ENCODE results near the gene FAAP20. TPM values are rescaled to one million over a fixed set of nuclear protein-coding genes. Genes with fewer than 3 reads are reported as not detected.

FAAP20 gene
- total RNA-seq, 2 experiments from 2014 or later = 48.2 to 54.4 TPM

- intact Hi-C loops (cut with micrococcal nuclease) = no loop called here
- Mint-ChIP-seq H3K4me1 (ENCODE audit: low read depth) (peaks cover 14% of the 10 kb centered on the region), H3K27me3 (ENCODE audit: low read depth) (no peaks in the 10 kb centered on the region), H3K27ac (peak overlapping the region; percentile 84), H3K9me3 (no peaks in the 10 kb centered on the region), H3K4me3 (peak overlapping the region; percentile 98), H3K36me3 (ENCODE audit: low read depth) (peaks cover 20% of the 10 kb centered on the region)
- CTCF ChIA-PET = interaction anchor here (1.1 to 1.3 kb wide), 2 partner anchors 25 to 34 kb away, joined by 3 to 4 read pairs; partner anchors contain the start of gene FAAP20
- peak; percentile 65 for DNase-seq
Measured at GRCh38 chr1:2229037-2229864, 34.7 kb upstream of the FAAP20 start.

- CTCF ChIA-PET = interaction anchor here (1.1 kb wide), 1 partner anchor 24 kb away, joined by 3 read pairs; no protein-coding TSS in a partner anchor
- H3K27me3 Mint-ChIP-seq (ENCODE audit: low read depth) = no peaks in the 10 kb centered on the region
- DNase-seq = peak; percentile 39
Measured at GRCh38 chr1:2228694-2229036, 34.1 kb upstream of the FAAP20 start.

DNA sequence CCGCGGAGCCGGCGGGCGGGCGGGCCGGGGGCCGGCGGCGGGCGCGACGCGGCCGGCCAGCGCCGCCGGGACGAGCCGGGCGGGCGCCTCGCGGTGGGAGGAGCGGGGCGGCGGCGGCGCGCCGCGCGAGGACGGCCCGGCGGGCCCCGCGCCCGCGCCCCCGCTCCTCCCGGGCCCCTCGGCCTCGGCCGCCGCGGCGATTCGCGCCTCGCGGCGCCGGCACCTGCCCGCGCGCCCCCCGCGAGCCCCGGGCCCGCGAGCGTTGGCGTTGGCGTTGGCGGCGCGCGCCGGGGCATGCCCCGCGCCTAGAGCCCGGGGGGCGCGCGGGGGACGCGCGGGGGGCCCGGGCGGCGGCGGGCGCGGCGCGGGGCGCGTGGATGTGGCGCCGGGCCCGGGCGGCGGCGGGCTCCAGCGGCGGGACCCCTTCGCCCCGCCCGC is 33.6 kb upstream of the FAAP20 start, which contains the start of gene SKI:
Gene SKI (plus strand): TSS at position 163 of the 438 bp plus-strand sequence. CDS start 448 bp downstream, outside the sequence.
- DNase-seq = no peak
- intact Hi-C loops (cut with micrococcal nuclease) = no loop called here
- CTCF ChIA-PET = interaction anchor here (1.1 kb wide), 1 partner anchor 24 kb away, joined by 3 read pairs; no protein-coding TSS in a partner anchor
- H3K36me3 Mint-ChIP-seq (ENCODE audit: low read depth) = peaks cover 18% of the 10 kb centered on the region
- H3K9me3 Mint-ChIP-seq = no peaks in the 10 kb centered on the region
- peak within 1 kb of the TSS; percentile 84 for H3K27ac Mint-ChIP-seq
- H3K27me3 Mint-ChIP-seq (ENCODE audit: low read depth) = no peaks in the 10 kb centered on the region
- H3K4me1 Mint-ChIP-seq (ENCODE audit: low read depth) = peaks cover 4% of the 10 kb centered on the region
- peak within 1 kb of the TSS; percentile 98 for H3K4me3 Mint-ChIP-seq

More at GRCh38 chr1:2228694-2229036, 34.1 kb upstream of the FAAP20 start:
- Mint-ChIP-seq H3K4me1 (ENCODE audit: low read depth) (peaks cover 9% of the 10 kb centered on the region), H3K4me3 (peak overlapping the region; percentile 98), H3K27ac (peak overlapping the region; percentile 84), H3K9me3 (no peaks in the 10 kb centered on the region), H3K36me3 (ENCODE audit: low read depth) (peaks cover 19% of the 10 kb centered on the region)
- intact Hi-C loops (cut with micrococcal nuclease) = no loop called here

DNA sequence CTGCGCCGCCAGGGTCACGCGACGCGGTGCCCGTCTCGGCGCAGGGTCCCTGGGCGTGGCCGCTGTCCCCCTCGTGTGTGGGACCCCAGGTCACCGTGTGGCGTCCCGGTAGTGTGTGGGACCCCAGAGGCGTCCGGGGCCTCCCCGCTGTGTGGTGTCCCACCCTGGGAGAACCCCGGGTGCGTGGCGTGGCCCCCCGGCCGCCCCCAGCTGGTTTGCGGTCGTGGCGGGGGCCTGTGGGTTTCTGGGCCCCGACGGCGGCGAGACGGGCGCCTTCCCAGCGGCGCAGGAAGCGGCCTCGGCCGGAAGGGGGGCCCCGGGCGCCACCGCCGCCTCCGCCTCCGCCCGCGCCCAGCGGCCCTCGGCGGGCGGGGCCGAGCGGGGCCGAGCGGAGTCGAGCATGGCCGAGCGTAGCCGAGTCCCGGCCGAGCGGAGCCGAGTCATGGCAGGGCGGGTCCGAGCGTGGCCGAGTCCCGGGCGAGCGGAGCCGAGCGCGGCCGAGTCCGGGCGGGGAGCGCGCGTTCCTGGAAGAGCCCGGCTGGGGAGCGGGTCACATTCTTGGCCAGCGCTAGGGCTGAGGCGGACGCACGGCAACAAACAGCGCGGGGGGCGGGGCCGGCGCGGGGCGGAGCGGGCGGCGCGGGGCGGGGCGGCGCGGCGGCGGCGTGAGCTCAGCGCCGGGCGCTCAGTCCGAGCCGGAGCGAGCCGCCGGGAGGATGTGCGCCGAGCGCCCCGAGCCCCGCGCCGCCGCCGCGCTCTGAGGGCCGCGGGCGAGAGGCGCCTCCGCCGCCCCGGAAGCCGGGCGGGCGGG is 33.0 kb upstream of the FAAP20 start:
- Mint-ChIP-seq H3K4me3 (peak overlapping the region; percentile 61), H3K27me3 (ENCODE audit: low read depth) (no peaks in the 10 kb centered on the region), H3K9me3 (no peaks in the 10 kb centered on the region), H3K27ac (no peak overlapping the region), H3K4me1 (ENCODE audit: low read depth) (no peaks in the 10 kb centered on the region), H3K36me3 (ENCODE audit: low read depth) (peaks cover 18% of the 10 kb centered on the region)
- CTCF ChIA-PET = interaction anchor here (0.5 kb wide), 1 partner anchor 28 kb away, joined by 3 read pairs; no protein-coding TSS in a partner anchor
- peak; percentile 95 for DNase-seq
- intact Hi-C loops (cut with micrococcal nuclease) = loop anchor here (2.0 kb wide), 1 partner anchor 15 kb away; no protein-coding TSS in a partner anchor

DNA sequence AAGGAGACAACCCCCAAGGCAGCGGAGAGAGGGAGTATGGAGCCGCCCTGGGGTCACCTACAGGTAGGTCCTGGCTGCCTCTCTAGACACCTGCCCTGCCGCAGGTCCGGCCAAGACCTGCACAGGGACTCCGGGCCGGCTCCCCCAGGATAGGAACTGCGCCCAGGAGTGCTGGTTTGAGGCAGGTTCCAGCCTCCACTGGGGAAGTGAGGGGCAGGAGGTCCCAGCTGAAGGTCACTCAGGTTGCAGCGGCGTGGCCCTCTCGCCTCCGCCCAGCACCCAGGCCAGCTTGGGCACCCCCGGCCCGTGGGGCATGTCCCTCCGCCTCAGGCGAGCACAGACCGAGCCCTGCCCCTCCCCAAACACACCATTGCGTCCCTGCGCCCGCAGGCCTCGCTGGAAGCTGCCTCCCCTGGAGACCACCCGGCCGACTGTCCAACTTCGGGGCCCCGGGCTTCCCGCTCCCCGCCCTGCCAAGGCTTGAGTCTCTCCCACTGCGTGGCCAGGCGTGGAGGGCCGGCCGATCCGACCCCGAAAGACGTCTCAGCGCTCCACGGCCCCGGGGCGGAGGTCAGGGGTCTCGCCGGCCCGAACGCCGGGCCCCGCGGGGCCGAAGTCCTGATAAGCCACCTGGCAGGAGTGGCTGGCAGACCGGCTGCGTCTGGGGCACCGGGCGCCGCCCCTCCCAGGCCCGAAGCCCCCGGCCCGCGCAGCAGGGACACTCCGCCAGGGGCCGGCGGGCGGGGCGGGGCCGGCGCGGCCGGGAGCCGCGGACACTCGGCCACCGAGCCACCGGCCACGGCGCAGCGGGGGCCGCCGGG is 32.2 kb upstream of the FAAP20 start:
- CTCF ChIA-PET = interaction anchor here (0.5 kb wide), 1 partner anchor 460 kb away, joined by 5 read pairs; no protein-coding TSS in a partner anchor
- no peak for DNase-seq
- no peaks in the 10 kb centered on the region for H3K9me3 Mint-ChIP-seq
- no peak overlapping the region for H3K27ac Mint-ChIP-seq
- no peaks in the 10 kb centered on the region for H3K27me3 Mint-ChIP-seq (ENCODE audit: low read depth)
- H3K4me3 Mint-ChIP-seq = peak overlapping the region; percentile 60
- no peaks in the 10 kb centered on the region for H3K4me1 Mint-ChIP-seq (ENCODE audit: low read depth)
- intact Hi-C loops (cut with micrococcal nuclease) = loop anchor here (2.0 kb wide), 1 partner anchor 14 kb away; no protein-coding TSS in a partner anchor
- H3K36me3 Mint-ChIP-seq (ENCODE audit: low read depth) = peaks cover 18% of the 10 kb centered on the region

- Mint-ChIP-seq H3K36me3 (ENCODE audit: low read depth) (peaks cover 8% of the 10 kb centered on the region), H3K4me3 (no peak overlapping the region), H3K27me3 (ENCODE audit: low read depth) (no peaks in the 10 kb centered on the region), H3K27ac (no peak overlapping the region), H3K9me3 (no peaks in the 10 kb centered on the region), H3K4me1 (ENCODE audit: low read depth) (no peaks in the 10 kb centered on the region)
- intact Hi-C loops (cut with micrococcal nuclease) = no loop called here
- no peak for DNase-seq
- CTCF ChIA-PET = interaction anchor here (0.7 to 1.2 kb wide), 2 partner anchors 14 to 168 kb away, joined by 3 read pairs; no protein-coding TSS in a partner anchor
Measured at GRCh38 chr1:2224631-2225428, 30.3 kb upstream of the FAAP20 start.

DNA sequence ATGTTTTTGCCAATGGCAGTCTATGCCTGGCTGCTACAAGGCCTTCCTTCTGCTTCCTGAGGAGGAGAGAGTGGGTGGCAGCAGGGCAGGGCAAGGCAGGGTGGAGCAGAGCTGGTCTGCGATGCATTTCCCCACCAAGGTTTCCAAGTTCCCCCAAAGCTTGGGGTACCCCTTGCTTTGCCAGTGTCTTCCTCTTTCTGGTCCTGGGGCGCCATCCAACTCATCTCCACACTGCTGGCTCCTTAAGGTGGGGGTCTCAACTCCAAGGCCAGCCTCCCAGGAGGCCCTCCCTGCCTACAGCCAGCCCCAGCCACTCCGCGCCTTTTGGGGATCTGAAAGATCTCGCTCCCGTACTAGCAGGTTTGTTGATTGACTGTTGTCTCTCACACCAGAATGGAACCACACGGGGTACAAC is 29.6 kb upstream of the FAAP20 start:
- Mint-ChIP-seq H3K27me3 (ENCODE audit: low read depth) (no peaks in the 10 kb centered on the region), H3K4me3 (no peak overlapping the region), H3K36me3 (ENCODE audit: low read depth) (peaks cover 3% of the 10 kb centered on the region), H3K4me1 (ENCODE audit: low read depth) (no peaks in the 10 kb centered on the region), H3K9me3 (no peaks in the 10 kb centered on the region), H3K27ac (no peak overlapping the region)
- DNase-seq = no peak
- intact Hi-C loops (cut with micrococcal nuclease) = no loop called here
- CTCF ChIA-PET = interaction anchor here (1.2 kb wide), 1 partner anchor 15 kb away, joined by 3 read pairs; no protein-coding TSS in a partner anchor

GRCh38 chr1:2221271-2221670 is 26.7 kb upstream of the FAAP20 start:
- DNase-seq = no peak
- Mint-ChIP-seq H3K4me3 (no peak overlapping the region), H3K9me3 (no peaks in the 10 kb centered on the region), H3K27me3 (ENCODE audit: low read depth) (no peaks in the 10 kb centered on the region), H3K36me3 (ENCODE audit: low read depth) (no peaks in the 10 kb centered on the region), H3K27ac (no peak overlapping the region), H3K4me1 (ENCODE audit: low read depth) (no peaks in the 10 kb centered on the region)
- CTCF ChIA-PET = interaction anchor here (0.6 kb wide), 1 partner anchor 26 kb away, joined by 3 read pairs; the partner anchor contains the start of gene FAAP20
- intact Hi-C loops (cut with micrococcal nuclease) = no loop called here

GRCh38 chr1:2216767-2217058 is 22.1 kb upstream of the FAAP20 start:
- H3K27me3 Mint-ChIP-seq (ENCODE audit: low read depth) = no peaks in the 10 kb centered on the region
- peaks cover 8% of the 10 kb centered on the region for H3K4me1 Mint-ChIP-seq (ENCODE audit: low read depth)
- no peak overlapping the region for H3K27ac Mint-ChIP-seq
- no peaks in the 10 kb centered on the region for H3K36me3 Mint-ChIP-seq (ENCODE audit: low read depth)
- H3K4me3 Mint-ChIP-seq = no peak overlapping the region
- intact Hi-C loops (cut with micrococcal nuclease) = no loop called here
- no peaks in the 10 kb centered on the region for H3K9me3 Mint-ChIP-seq
- CTCF ChIA-PET = no interaction called here
- DNase-seq = no peak

- Mint-ChIP-seq H3K36me3 (ENCODE audit: low read depth) (no peaks in the 10 kb centered on the region), H3K4me1 (ENCODE audit: low read depth) (peaks cover 8% of the 10 kb centered on the region), H3K4me3 (no peak overlapping the region), H3K9me3 (no peaks in the 10 kb centered on the region), H3K27me3 (ENCODE audit: low read depth) (no peaks in the 10 kb centered on the region), H3K27ac (no peak overlapping the region)
- DNase-seq = no peak
- intact Hi-C loops (cut with micrococcal nuclease) = no loop called here
- CTCF ChIA-PET = no interaction called here
Measured at GRCh38 chr1:2215909-2216766, 21.6 kb upstream of the FAAP20 start.

Measured in activated naive CD4-positive, alpha-beta T cell treated with anti-CD3 and anti-CD28 coated beads for 36 hours (primary cell).